ENCODE measurements around the gene CCDC63. TPM values are rescaled to one million over a fixed set of nuclear protein-coding genes. Genes with fewer than 3 reads are reported as not detected.
"Not testable (repeated sequence)": the region's sequence is repeated elsewhere in the genome, so short reads cannot be mapped to it uniquely, and the experiment has no call there.

Gene CCDC63
- total RNA-seq, 1 donor, result not detected

DNA sequence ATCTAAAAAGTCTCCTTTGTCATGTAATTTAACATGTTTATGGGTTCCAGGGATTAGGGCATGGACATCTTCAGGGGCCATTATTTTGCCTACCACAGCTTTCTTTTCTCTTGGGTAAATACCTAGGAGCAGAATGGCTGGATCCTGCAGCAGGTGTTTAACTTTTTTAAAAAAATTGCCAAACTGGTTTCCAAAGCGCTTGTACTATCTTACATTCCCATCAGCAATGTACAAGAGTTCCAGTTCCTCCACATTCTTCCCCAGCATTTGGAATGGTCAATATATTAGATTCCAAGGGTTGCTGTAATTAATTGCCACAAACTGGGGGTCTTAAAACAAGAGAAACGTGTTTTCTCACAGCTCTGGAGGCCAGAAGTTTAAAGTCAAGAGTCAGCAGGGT is 101.3 kb downstream of the CCDC63 start:
- no peak overlapping the region for H3K4me3 ChIP-seq (ENCODE audit: low read depth, low read length)
- TF ChIP-seq, protein P1, sequence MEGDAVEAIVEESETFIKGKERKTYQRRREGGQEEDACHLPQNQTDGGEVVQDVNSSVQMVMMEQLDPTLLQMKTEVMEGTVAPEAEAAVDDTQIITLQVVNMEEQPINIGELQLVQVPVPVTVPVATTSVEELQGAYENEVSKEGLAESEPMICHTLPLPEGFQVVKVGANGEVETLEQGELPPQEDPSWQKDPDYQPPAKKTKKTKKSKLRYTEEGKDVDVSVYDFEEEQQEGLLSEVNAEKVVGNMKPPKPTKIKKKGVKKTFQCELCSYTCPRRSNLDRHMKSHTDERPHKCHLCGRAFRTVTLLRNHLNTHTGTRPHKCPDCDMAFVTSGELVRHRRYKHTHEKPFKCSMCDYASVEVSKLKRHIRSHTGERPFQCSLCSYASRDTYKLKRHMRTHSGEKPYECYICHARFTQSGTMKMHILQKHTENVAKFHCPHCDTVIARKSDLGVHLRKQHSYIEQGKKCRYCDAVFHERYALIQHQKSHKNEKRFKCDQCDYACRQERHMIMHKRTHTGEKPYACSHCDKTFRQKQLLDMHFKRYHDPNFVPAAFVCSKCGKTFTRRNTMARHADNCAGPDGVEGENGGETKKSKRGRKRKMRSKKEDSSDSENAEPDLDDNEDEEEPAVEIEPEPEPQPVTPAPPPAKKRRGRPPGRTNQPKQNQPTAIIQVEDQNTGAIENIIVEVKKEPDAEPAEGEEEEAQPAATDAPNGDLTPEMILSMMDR (IDR thresholded peaks at IDR 0.05; ENCODE audit: insufficient read depth, low read length), result no peak

DNA sequence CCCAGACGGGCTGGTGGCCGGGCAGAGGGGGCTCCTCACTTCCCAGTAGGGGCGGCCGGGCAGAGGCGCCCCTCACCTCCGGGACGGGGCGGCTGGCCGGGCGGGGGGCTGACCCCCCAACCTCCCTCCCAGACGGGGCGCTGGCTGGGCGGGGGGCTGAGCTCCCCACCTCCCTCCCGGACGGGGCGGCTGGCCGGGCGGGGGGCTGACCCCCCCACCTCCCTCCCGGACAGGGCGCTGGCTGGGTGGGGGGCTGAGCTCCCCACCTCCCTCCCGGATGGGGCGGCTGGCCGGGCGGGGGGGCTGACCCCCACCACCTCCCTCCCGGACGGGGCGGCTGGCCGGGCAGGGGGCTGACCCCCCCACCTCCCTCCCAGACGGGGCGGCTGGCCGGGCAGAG is 103.7 kb downstream of the CCDC63 start:
- not testable (repeated sequence) for H3K4me3 ChIP-seq (ENCODE audit: low read depth, low read length)

More for the DNA sequence above, 101.3 kb downstream of the CCDC63 start:
- DNase-seq (ENCODE audit: low read depth), result no peak

DNA sequence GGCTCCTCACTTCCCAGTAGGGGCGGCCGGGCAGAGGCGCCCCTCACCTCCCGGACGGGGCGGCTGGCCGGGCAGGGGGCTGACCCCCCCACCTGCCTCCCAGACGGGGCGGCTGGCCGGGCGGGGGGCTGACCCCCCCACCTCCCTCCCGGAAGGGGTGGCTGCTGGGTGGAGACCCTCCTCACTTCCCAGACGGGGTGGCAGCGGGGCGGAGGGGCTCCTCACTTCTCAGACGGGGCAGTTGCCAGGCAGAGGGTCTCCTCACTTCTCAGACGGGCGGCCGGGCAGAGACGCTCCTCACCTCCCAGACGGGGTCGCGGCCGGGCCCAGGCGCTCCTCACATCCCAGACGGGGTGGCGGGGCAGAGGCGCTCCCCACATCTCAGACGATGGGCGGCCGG is 104.1 kb downstream of the CCDC63 start:
- not testable (repeated sequence) for H3K4me3 ChIP-seq (ENCODE audit: low read depth, low read length); DNase-seq (ENCODE audit: low read depth)

More for the DNA sequence above, 103.7 kb downstream of the CCDC63 start:
- not testable (repeated sequence) for DNase-seq (ENCODE audit: low read depth)

Other genes with a start within 250 kb of the CCDC63 start
- gene TCTN1, start 232.9 kb upstream of the CCDC63 start, total RNA-seq (ENCODE audit: low replicate concordance), result 46.3 and 80.4 TPM in 2 replicates
- 0.74 and 2.6 TPM in 2 replicates for gene HVCN1, start 157.9 kb upstream of the CCDC63 start, total RNA-seq (ENCODE audit: low replicate concordance)
- 130 and 213 TPM in 2 replicates for gene PPP1CC, start 104.1 kb upstream of the CCDC63 start, total RNA-seq (ENCODE audit: low replicate concordance)
- not detected in 2 replicates for gene MYL2, start 73.6 kb downstream of the CCDC63 start, total RNA-seq (ENCODE audit: low replicate concordance)
- not detected in 2 replicates for gene CUX2, start 187.2 kb downstream of the CCDC63 start, total RNA-seq (ENCODE audit: low replicate concordance)